Activated naive CD4-positive, alpha-beta T cell treated with anti-CD3 and anti-CD28 coated beads, Interleukin-2, amount 50 U/mL, for 72 hours (primary cell): Measurements from ENCODE around the gene HCN1. TPM values are rescaled to one million over a fixed set of nuclear protein-coding genes. Genes with fewer than 3 reads are reported as not detected.

Experiments
- ATAC-seq, 2 donors: fragments of 150-1000 bp; cut with Tn5 transposase; 2 replicates each; pipeline ENCODE4 v1.10.0; 2021; ENCODE audit warnings: mild to moderate bottlenecking in 2 of 2, moderate library complexity in 2 of 2
- DNase-seq, 2 donors: peaks; one replicate each; pipeline ENCODE4 v3.0.0; 2021 to 2022; ENCODE audit warnings: low spot score in 2 of 2
- H3K27ac Mint-ChIP-seq, 2 donors: one replicate each; pipeline ENCODE4 v1.8.0; 2022; ENCODE audit warnings: mild to moderate bottlenecking in 2 of 2, mixed read lengths in 2 of 2
- H3K36me3 Mint-ChIP-seq, 2 donors: one replicate each; pipeline ENCODE4 v1.8.0; 2022; ENCODE audit warnings: mixed read lengths in 2 of 2
- H3K9me3 Mint-ChIP-seq, 2 donors: one replicate each; pipeline ENCODE4 v1.8.0; 2022; ENCODE audit warnings: mixed read lengths in 2 of 2
- total RNA-seq, 2 donors: library from RNA; stranded (reverse); gene quantifications; one replicate each; pipeline ENCODE4 v1.2.3, GENCODE V29; 2022

Gene HCN1
- total RNA-seq, 2 donors from 2014 or later: not detected

DNA sequence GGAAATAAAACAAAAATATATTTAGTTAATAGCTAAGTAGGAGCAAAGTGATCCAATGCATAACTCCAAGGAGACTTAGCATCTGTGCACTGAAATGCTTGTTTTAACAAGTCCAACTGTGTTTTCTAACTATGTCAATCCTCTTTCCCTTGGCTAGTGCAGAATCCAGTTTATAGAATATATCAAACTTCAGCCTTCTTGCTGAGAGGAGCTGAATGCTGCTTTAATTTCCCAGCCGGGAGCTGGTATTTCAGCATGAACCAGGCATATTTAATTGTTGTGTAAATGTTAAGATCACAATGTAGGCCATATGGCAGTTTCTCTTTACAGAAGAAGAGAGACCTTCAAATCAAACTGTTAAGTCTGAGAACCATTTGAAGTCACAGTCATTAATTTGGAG, 411.7 kb downstream of the HCN1 start:
- no peaks in the 10 kb centered on the region for H3K36me3 Mint-ChIP-seq

DNA sequence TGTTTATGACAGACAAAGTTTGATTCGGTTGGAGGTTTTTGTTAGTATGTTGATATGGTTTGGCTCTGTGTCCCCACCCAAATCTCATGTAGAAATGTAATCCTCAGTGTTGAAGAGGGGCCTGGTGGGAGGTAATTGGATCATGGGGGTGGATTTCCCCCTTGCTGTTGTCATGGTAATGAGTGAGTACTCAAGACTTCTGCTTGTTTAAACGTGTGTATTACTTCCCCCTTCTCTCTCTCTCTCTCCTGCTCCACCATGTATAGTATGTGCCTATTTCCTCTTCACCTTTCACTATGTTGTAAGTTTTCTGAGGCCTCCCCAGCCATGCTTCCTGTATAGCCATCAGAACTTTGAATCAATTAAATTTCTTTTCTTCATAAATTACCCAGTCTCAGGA, 415.1 kb downstream of the HCN1 start:
- ATAC-seq (no peak), DNase-seq (no peak)
- Mint-ChIP-seq H3K27ac (no peak overlapping the region), H3K36me3 (no peaks in the 10 kb centered on the region), H3K9me3 (peaks cover 9 to 25% of the 10 kb centered on the region in 2 donors)

More for the DNA sequence above, 411.7 kb downstream of the HCN1 start:
- peaks cover 9 to 22% of the 10 kb centered on the region in 2 donors for H3K9me3 Mint-ChIP-seq
- H3K27ac Mint-ChIP-seq: no peak overlapping the region
- DNase-seq (no peak), ATAC-seq (no peak)

DNA sequence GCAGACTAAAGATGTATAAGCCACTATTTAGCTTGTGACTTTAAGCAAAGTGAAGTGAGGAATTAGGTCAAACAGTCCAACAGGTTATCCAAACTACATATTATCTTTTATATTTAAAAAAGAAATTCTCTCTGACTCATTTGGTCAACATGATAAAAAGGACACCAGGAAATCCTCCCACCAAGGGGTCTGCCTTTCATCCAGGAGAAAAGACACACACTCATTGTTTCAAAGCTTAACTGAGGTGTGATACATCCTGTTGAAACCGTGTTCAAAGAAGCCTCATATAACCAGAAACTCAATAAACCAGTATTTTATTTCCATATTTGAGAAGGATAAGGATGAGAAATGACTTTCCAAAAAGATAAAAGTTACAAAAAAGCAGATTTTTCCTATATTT, 417.1 kb downstream of the HCN1 start:
- no peak for ATAC-seq
- Mint-ChIP-seq H3K9me3 (peaks cover 15 to 26% of the 10 kb centered on the region in 2 donors), H3K27ac (no peak overlapping the region), H3K36me3 (peaks cover 0 to 4% of the 10 kb centered on the region in 2 donors)
- no peak for DNase-seq

GRCh38 chr5:45277860-45278259, 418.3 kb downstream of the HCN1 start:
- no peak for ATAC-seq
- H3K27ac Mint-ChIP-seq: no peak overlapping the region
- DNase-seq: no peak
- H3K36me3 Mint-ChIP-seq: peaks cover 0 to 4% of the 10 kb centered on the region in 2 donors
- H3K9me3 Mint-ChIP-seq: peaks cover 15 to 18% of the 10 kb centered on the region in 2 donors

DNA sequence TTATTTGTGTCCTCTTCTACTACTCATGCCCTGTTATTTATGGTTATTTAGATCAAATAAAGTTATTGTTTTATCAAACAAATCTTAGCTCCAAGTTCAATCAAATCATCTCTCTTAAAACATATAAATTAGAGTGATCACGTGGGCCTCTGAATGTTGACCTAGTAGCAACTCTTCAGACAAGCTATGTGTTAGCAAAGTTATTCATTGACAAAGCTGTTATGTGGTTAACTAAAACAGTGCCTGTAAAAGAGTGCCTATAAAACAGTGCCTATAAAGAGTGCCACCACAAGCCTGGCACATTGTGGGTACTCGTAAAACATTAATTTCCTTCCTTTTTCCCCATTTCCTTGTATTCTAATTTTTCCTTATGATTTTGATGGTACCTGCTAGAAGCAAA, 421.9 kb downstream of the HCN1 start:
- peaks cover 22 to 23% of the 10 kb centered on the region in 2 donors for H3K9me3 Mint-ChIP-seq
- ATAC-seq (no peak), DNase-seq (no peak)
- peaks cover 0 to 4% of the 10 kb centered on the region in 2 donors for H3K36me3 Mint-ChIP-seq
- no peak overlapping the region for H3K27ac Mint-ChIP-seq

- DNase-seq (no peak), ATAC-seq (no peak)
- H3K36me3 Mint-ChIP-seq: peaks cover 0 to 4% of the 10 kb centered on the region in 2 donors
- H3K27ac Mint-ChIP-seq: no peak overlapping the region
- H3K9me3 Mint-ChIP-seq: peaks cover 16 to 20% of the 10 kb centered on the region in 2 donors
These were observed 424.6 kb downstream of the HCN1 start for GRCh38 chr5:45271626-45272025.

GRCh38 chr5:45264447-45264846, 431.7 kb downstream of the HCN1 start:
- peaks cover 6 to 7% of the 10 kb centered on the region in 2 donors for H3K36me3 Mint-ChIP-seq
- H3K27ac Mint-ChIP-seq: no peak overlapping the region
- H3K9me3 Mint-ChIP-seq: peaks cover 14 to 16% of the 10 kb centered on the region in 2 donors
- DNase-seq (no peak), ATAC-seq (no peak)

- no peak for ATAC-seq
- H3K36me3 Mint-ChIP-seq: peaks cover 6 to 7% of the 10 kb centered on the region in 2 donors
These were observed 434.1 kb downstream of the HCN1 start for GRCh38 chr5:45262061-45262590.

DNA sequence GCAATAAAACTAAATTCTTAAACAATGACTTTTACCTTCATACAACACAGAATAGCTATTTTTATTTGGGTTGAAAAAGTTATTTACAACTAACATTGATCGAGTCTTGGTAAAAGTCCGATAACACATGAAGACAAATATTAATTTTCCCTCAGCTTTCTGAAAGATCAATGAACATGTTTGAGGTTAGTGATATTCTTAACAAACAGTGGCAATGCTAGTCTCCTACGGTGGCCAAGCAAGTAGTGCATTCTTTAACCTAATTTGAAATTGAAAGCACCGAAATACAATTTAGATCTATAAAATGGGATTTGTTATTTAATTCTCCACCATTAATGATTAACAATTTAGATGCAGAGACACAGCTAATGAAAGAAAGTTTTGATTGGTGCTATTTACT, 435.1 kb downstream of the HCN1 start:
- peaks cover 6 to 7% of the 10 kb centered on the region in 2 donors for H3K36me3 Mint-ChIP-seq
- H3K9me3 Mint-ChIP-seq: peaks cover 18 to 22% of the 10 kb centered on the region in 2 donors
- ATAC-seq (no peak), DNase-seq (no peak)
- H3K27ac Mint-ChIP-seq: no peak overlapping the region

More at GRCh38 chr5:45262061-45262590, 434.1 kb downstream of the HCN1 start:
- Mint-ChIP-seq H3K27ac (no peak overlapping the region), H3K9me3 (peaks cover 15 to 17% of the 10 kb centered on the region in 2 donors)
- no peak for DNase-seq

GRCh38 chr5:45260292-45260691, 435.9 kb downstream of the HCN1 start:
- Mint-ChIP-seq H3K27ac (no peak overlapping the region), H3K9me3 (peaks cover 13 to 18% of the 10 kb centered on the region in 2 donors), H3K36me3 (peaks cover 6 to 7% of the 10 kb centered on the region in 2 donors)
- ATAC-seq (no peak), DNase-seq (no peak)

DNA sequence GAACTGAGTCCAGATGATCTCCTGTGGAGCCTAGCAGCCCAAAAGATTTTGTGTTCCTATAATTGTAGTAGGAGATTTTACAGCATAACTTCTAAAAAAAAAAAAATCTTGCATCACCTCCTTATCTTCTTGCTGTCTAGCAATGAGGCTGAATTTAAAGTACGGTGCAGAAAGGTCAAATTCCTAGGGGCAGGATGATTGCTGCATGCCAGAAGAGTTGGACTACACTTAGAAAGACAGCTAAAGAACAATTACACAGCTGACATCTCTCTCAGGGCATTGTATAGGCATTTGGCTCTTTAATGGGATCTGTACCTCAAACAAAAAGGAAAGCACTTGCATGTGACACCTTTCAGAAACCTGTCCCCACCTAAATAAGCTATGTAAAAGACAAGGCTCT, 443.2 kb downstream of the HCN1 start:
- Mint-ChIP-seq H3K36me3 (no peaks in the 10 kb centered on the region), H3K27ac (no peak overlapping the region), H3K9me3 (peaks cover 6 to 27% of the 10 kb centered on the region in 2 donors)
- ATAC-seq (no peak), DNase-seq (no peak)

DNA sequence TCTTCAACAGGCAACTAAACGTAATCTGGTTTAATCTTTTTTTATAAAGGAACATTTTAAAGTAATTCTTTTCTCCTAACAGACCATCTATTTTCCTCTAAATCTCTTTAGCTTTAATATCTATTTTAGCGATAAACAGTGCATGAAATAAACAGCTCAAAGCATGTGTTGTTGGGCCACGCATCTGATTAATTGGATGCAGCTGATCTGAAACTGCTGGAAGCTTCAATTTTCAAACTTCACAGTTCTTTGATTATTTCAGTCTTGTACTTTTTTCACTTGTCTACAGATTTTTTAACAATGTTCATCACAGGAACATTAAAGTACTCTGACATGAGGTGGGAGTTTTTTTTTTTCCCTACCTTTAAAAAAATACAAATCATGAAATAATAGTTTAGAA, 443.6 kb downstream of the HCN1 start:
- DNase-seq (no peak), ATAC-seq (no peak)
- Mint-ChIP-seq H3K9me3 (peaks cover 11 to 31% of the 10 kb centered on the region in 2 donors), H3K36me3 (no peaks in the 10 kb centered on the region), H3K27ac (no peak overlapping the region)

GRCh38 chr5:45225571-45226031, 470.6 kb downstream of the HCN1 start:
- H3K36me3 Mint-ChIP-seq: no peaks in the 10 kb centered on the region
- ATAC-seq: no peak
- DNase-seq: no peak
- peaks cover 18 to 24% of the 10 kb centered on the region in 2 donors for H3K9me3 Mint-ChIP-seq
- no peak overlapping the region for H3K27ac Mint-ChIP-seq

DNA sequence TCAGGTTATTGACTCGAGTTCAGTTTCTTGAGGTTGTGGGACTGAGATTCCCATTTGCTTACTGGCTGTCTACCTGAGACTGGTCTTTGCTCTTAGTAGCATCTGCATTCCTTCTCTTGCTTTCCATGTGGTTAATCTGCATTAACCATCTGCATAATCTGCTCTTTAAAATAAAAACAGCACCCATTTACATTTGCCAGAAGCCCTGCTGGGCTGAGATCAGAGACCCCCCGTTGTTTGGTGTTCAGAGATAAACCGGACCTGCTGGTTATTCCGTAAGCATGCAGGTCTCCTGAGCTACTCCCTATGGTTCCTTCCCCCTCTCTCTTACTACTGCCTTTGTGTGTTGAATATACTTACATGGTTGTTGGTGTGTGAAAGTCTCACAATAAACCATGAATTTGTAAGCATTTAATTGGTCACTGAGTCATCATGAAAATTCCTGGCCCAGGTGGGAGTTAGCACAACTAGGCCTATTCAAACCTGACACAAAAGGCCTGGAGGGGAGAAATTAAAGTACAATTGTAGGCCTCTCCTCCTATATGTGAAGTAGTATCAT, 490.7 kb downstream of the HCN1 start:
- H3K9me3 Mint-ChIP-seq: peaks cover 0 to 8% of the 10 kb centered on the region in 2 donors
- DNase-seq: no peak
- no peaks in the 10 kb centered on the region for H3K36me3 Mint-ChIP-seq
- no peak for ATAC-seq
- no peak overlapping the region for H3K27ac Mint-ChIP-seq
